Neural progenitor cell (in vitro differentiated cells): ENCODE measurements around the gene HCST. TPM values are rescaled to one million over a fixed set of nuclear protein-coding genes. Genes with fewer than 3 reads are reported as not detected.

ENCODE experiments used
- DNase-seq: peaks from one replicate; pipeline ENCODE4 v3.0.0-alpha.2; 2016; ENCODE audit warnings: low spot score
- H2AFZ ChIP-seq: fragments of 200-600 bp; sonication (generic); replicated peaks from 2 replicates; pipeline ENCODE4 v1.6.1; 2016; ENCODE audit warnings: antibody characterized with exemption
- H3F3A ChIP-seq: fragments of 200-600 bp; sonication (generic); 2 replicates; pipeline ENCODE4 v1.6.1; 2016; ENCODE audit warnings: antibody characterized with exemption, low read depth
- H3K27ac ChIP-seq: fragments of 200-600 bp; sonication (generic); 2 replicates; pipeline ENCODE4 v1.5.1; 2016; ENCODE audit warnings: mild to moderate bottlenecking
- H3K27me3 ChIP-seq: fragments of 200-600 bp; sonication (generic); 2 replicates; pipeline ENCODE4 v1.6.1; 2016; ENCODE audit warnings: mild to moderate bottlenecking, moderate library complexity
- H3K36me3 ChIP-seq: fragments of 200-600 bp; sonication (generic); 2 replicates; pipeline ENCODE4 v1.5.1; 2016
- H3K4me1 ChIP-seq: fragments of 200-600 bp; sonication (generic); 2 replicates; pipeline ENCODE4 v1.6.1; 2016; ENCODE audit warnings: mixed run types
- H3K4me2 ChIP-seq: fragments of 200-600 bp; sonication (generic); 2 replicates; pipeline ENCODE4 v1.6.1; 2016
- H3K4me3 ChIP-seq: fragments of 200-600 bp; sonication (generic); 2 replicates; pipeline ENCODE4 v1.5.1; 2016
- H3K79me2 ChIP-seq: fragments of 200-600 bp; sonication (generic); 2 replicates; pipeline ENCODE4 v1.6.1; 2016; ENCODE audit warnings: low read depth
- H3K9ac ChIP-seq: fragments of 200-600 bp; sonication (generic); 2 replicates; pipeline ENCODE4 v1.6.1; 2016
- H3K9me3 ChIP-seq: fragments of 200-600 bp; sonication (generic); 2 replicates; pipeline ENCODE4 v1.5.1; 2016; ENCODE audit warnings: low read depth
- H4K20me1 ChIP-seq: fragments of 200-600 bp; sonication (generic); 2 replicates; pipeline ENCODE4 v1.6.1; 2016; ENCODE audit warnings: low read depth
- H3K27ac Mint-ChIP-seq: 3 replicates; pipeline ENCODE4 v1.8.0; 2021; ENCODE audit warnings: mixed read lengths
- H3K27me3 Mint-ChIP-seq: 2 replicates; pipeline ENCODE4 v1.8.0; 2022; ENCODE audit warnings: low read depth, mild to moderate bottlenecking, inconsistent platforms, moderate library complexity, mixed read lengths; ENCODE audit not compliant: insufficient read depth
- H3K36me3 Mint-ChIP-seq: 3 replicates; pipeline ENCODE4 v1.8.0; 2021; ENCODE audit warnings: mixed read lengths
- H3K4me1 Mint-ChIP-seq: 3 replicates; pipeline ENCODE4 v1.8.0; 2021; ENCODE audit warnings: mixed read lengths
- H3K4me3 Mint-ChIP-seq: 3 replicates; pipeline ENCODE4 v1.8.0; 2021; ENCODE audit warnings: mild to moderate bottlenecking, moderate library complexity, mixed read lengths
- H3K9me3 Mint-ChIP-seq: 3 replicates; pipeline ENCODE4 v1.8.0; 2020; ENCODE audit warnings: mixed read lengths
- CTCF ChIP-seq: fragments of 200-600 bp; sonication (generic); IDR thresholded peaks from 2 replicates; pipeline ENCODE4 v1.5.1; 2017; ENCODE audit warnings: antibody characterized with exemption, mild to moderate bottlenecking
- EZH2 ChIP-seq: fragments of 200-600 bp; sonication (generic); IDR thresholded peaks from 2 replicates; pipeline ENCODE4 v1.6.1; 2017; ENCODE audit warnings: antibody characterized with exemption, mild to moderate bottlenecking, moderate library complexity
- EZH2phosphoT487 ChIP-seq: fragments of 200-600 bp; sonication (generic); IDR thresholded peaks from 2 replicates; pipeline ENCODE4 v1.6.1; 2017; ENCODE audit warnings: antibody characterized with exemption
- total RNA-seq: library from RNA; depleted of rRNA; stranded (reverse); fragments of >200 nt; gene quantifications from 2 replicates; pipeline ENCODE4 v1.2.3, GENCODE V29; 2015; ENCODE audit warnings: low replicate concordance

The HCST gene
- total RNA-seq, 1 donor from 2014 or later = not detected

GRCh38 chr19:35896643-35897040 lies 5.7 kb upstream of the HCST start:
- H3K9me3 ChIP-seq = no peaks in the 10 kb centered on the region
- no peak overlapping the region for H2AFZ ChIP-seq
- peaks cover 8% of the 10 kb centered on the region for H3F3A ChIP-seq
- Mint-ChIP-seq H3K4me3 (no peak overlapping the region), H3K4me1 (peaks cover 7% of the 10 kb centered on the region), H3K27ac (no peak overlapping the region), H3K36me3 (peaks cover 7% of the 10 kb centered on the region), H3K9me3 (no peaks in the 10 kb centered on the region), H3K27me3 (peaks cover 2% of the 10 kb centered on the region)
- H4K20me1 ChIP-seq = no peaks in the 10 kb centered on the region
- no peak overlapping the region for H3K9ac ChIP-seq
- H3K4me3 ChIP-seq = no peak overlapping the region
- H3K79me2 ChIP-seq = peaks cover 4% of the 10 kb centered on the region
- TF ChIP-seq EZH2 (no peak), CTCF (no peak), EZH2phosphoT487 (no peak)
- H3K27me3 ChIP-seq = peaks cover 16% of the 10 kb centered on the region
- H3K4me1 ChIP-seq = no peaks in the 10 kb centered on the region
- no peak overlapping the region for H3K4me2 ChIP-seq
- H3K27ac ChIP-seq = no peak overlapping the region
- DNase-seq = no peak
- H3K36me3 ChIP-seq = no peaks in the 10 kb centered on the region

GRCh38 chr19:35897706-35898451 lies 4.5 kb upstream of the HCST start:
- H3K36me3 ChIP-seq = no peaks in the 10 kb centered on the region
- H3K4me1 ChIP-seq = no peaks in the 10 kb centered on the region
- no peak overlapping the region for H3K4me2 ChIP-seq
- no peaks in the 10 kb centered on the region for H3K9me3 ChIP-seq
- no peak overlapping the region for H2AFZ ChIP-seq
- Mint-ChIP-seq H3K27me3 (peaks cover 7% of the 10 kb centered on the region), H3K4me3 (peak overlapping the region; percentile 75), H3K9me3 (no peaks in the 10 kb centered on the region), H3K4me1 (peaks cover 13% of the 10 kb centered on the region), H3K27ac (no peak overlapping the region), H3K36me3 (peaks cover 5% of the 10 kb centered on the region)
- TF ChIP-seq CTCF = no peak
- H3F3A ChIP-seq = peaks cover 13% of the 10 kb centered on the region
- peaks cover 4% of the 10 kb centered on the region for H3K79me2 ChIP-seq
- DNase-seq = no peak
- no peak overlapping the region for H3K4me3 ChIP-seq
- H4K20me1 ChIP-seq = no peaks in the 10 kb centered on the region
- no peak overlapping the region for H3K27ac ChIP-seq
- H3K9ac ChIP-seq = no peak overlapping the region
- H3K27me3 ChIP-seq = peaks cover 28% of the 10 kb centered on the region

GRCh38 chr19:35898499-35898809 lies 3.9 kb upstream of the HCST start:
- Histone ChIP-seq H3K4me1 (no peaks in the 10 kb centered on the region), H3K4me3 (peak overlapping the region; percentile 99), H3F3A (peaks cover 13% of the 10 kb centered on the region), H3K9me3 (no peaks in the 10 kb centered on the region), H3K9ac (no peak overlapping the region), H3K27me3 (peaks cover 33% of the 10 kb centered on the region), H4K20me1 (no peaks in the 10 kb centered on the region), H3K79me2 (peaks cover 4% of the 10 kb centered on the region), H2AFZ (no peak overlapping the region), H3K27ac (no peak overlapping the region), H3K36me3 (no peaks in the 10 kb centered on the region), H3K4me2 (peak overlapping the region; percentile 92)
- no peak overlapping the region for H3K27ac Mint-ChIP-seq
- no peak for DNase-seq
- no peaks in the 10 kb centered on the region for H3K9me3 Mint-ChIP-seq
- TF ChIP-seq EZH2phosphoT487 (no peak), EZH2 (no peak), CTCF (no peak)
- H3K4me1 Mint-ChIP-seq = peaks cover 18% of the 10 kb centered on the region
- H3K27me3 Mint-ChIP-seq = peaks cover 13% of the 10 kb centered on the region
- peaks cover 5% of the 10 kb centered on the region for H3K36me3 Mint-ChIP-seq
- peak overlapping the region; percentile 96 for H3K4me3 Mint-ChIP-seq
